ENCODE measurements around the gene RAB36.

DNA sequence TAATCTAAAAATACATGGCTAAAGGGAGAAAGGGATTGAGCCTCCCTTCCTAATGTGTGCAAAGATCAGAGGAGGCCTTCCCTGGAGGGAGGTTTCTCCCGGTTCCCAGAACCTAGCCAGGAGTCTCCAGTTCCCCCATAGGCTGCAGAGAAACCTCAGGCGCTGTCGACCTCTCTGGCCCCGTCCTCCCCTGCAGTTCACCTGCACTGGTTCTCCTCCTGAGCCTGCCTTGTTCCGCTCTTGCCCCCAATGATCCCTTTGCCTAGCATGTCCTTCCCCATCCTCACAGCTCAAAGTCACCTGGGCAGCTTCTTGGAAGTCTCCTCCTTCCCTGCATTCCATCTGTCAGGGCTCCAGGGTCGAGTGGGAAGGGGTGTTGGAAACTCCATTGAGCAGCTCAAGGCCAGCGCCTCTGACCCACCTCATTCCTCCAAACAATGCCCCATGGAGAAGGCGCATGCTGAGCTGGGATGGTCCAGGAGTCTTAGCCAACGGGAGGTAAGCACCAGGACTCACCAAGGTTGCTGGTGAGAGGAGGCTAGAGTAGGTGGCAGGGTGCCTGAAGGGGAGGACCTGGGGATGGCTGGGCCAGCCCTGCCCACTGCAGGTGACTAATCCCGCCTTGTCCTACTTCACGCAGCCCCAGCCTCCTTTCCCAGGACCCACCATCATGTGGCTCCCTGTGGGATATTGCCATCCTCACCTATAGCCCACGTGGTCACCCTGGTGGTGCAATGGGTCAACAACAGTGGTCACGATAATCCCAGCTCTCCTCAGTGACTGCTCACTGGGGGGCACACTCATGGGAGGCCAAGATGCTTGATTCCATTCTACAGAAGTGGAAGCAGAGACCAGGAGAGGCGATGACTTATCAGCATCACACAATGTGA, 18.9 kb upstream of the RAB36 start:
- TF ChIP-seq CEBPB (IDR thresholded peaks at IDR 0.05) (no peak), EP300 (IDR thresholded peaks at IDR 0.05; ENCODE audit: borderline replicate concordance) (no peak; the same call in 1 of the 2 replicates), REST (IDR thresholded peaks at IDR 0.05; ENCODE audit: low read depth) (no peak)
- TF ChIP-seq, protein P1, sequence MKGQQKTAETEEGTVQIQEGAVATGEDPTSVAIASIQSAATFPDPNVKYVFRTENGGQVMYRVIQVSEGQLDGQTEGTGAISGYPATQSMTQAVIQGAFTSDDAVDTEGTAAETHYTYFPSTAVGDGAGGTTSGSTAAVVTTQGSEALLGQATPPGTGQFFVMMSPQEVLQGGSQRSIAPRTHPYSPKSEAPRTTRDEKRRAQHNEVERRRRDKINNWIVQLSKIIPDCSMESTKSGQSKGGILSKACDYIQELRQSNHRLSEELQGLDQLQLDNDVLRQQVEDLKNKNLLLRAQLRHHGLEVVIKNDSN (IDR thresholded peaks at IDR 0.05), result peak; percentile 35; the same call in 1 of the 2 replicates
